ENCODE data around the gene PPP1R3D.

- TF ChIP-seq EZH2 (IDR thresholded peaks at IDR 0.05) (no peak), CTCF (IDR thresholded peaks at IDR 0.05) (no peak)
Measured at GRCh38 chr20:59971428-59971827, 31.3 kb upstream of the PPP1R3D start.
